KMS-11 (cell line): Measurements from ENCODE around the gene ZNF652.

Experiments used
- H2AFZ ChIP-seq: fragments of 200-600 bp; sonication (generic); 2 replicates; pipeline ENCODE4 v1.6.1; 2016; ENCODE audit warnings: antibody characterized with exemption, mixed run types, low read depth
- H3K27ac ChIP-seq: fragments of 200-600 bp; sonication (generic); 2 replicates; pipeline ENCODE4 v1.6.1; 2016; ENCODE audit warnings: mild to moderate bottlenecking, mixed run types
- H3K27me3 ChIP-seq: fragments of 200-600 bp; sonication (generic); 2 replicates; pipeline ENCODE4 v1.6.1; 2017; ENCODE audit warnings: mild to moderate bottlenecking, low read depth, mixed run types, moderate library complexity; ENCODE audit not compliant: insufficient read depth
- H3K36me3 ChIP-seq: fragments of 200-600 bp; sonication (generic); 2 replicates; pipeline ENCODE4 v1.6.1; 2017; ENCODE audit warnings: mild to moderate bottlenecking, mixed run types; ENCODE audit not compliant: insufficient read depth
- H3K4me1 ChIP-seq: fragments of 200-600 bp; sonication (generic); 2 replicates; pipeline ENCODE4 v1.6.1; 2016; ENCODE audit warnings: mild to moderate bottlenecking, low read depth, mixed run types; ENCODE audit not compliant: poor library complexity, severe bottlenecking
- H3K4me2 ChIP-seq: fragments of 200-600 bp; sonication (generic); 2 replicates; pipeline ENCODE4 v1.7.0; 2016; ENCODE audit warnings: mild to moderate bottlenecking, mixed run types
- H3K4me3 ChIP-seq: fragments of 200-600 bp; sonication (generic); IDR thresholded peaks from 2 replicates; pipeline ENCODE4 v1.6.1; 2017; ENCODE audit warnings: low read depth, low read length, mixed read lengths; ENCODE audit not compliant: insufficient read depth
- H3K79me2 ChIP-seq: fragments of 200-600 bp; sonication (generic); 2 replicates; pipeline ENCODE4 v1.6.1; 2016; ENCODE audit warnings: low read depth, mixed run types; ENCODE audit not compliant: insufficient read depth
- H3K9ac ChIP-seq: fragments of 200-600 bp; sonication (generic); 2 replicates; pipeline ENCODE4 v1.6.1; 2016; ENCODE audit warnings: mild to moderate bottlenecking, mixed run types
- H4K20me1 ChIP-seq: fragments of 200-600 bp; sonication (generic); 2 replicates; pipeline ENCODE4 v1.6.1; 2016; ENCODE audit warnings: mild to moderate bottlenecking, mixed run types; ENCODE audit not compliant: insufficient read depth
- CTCF ChIP-seq: fragments of 200-600 bp; sonication (generic); conservative IDR thresholded peaks from 2 replicates; pipeline ENCODE4 v1.6.1; 2017; ENCODE audit warnings: low read depth, mild to moderate bottlenecking, antibody characterized with exemption, low read length, moderate library complexity, mixed read lengths

ZNF652 gene

GRCh38 chr17:49361902-49362722 is at the start of gene ZNF652:
TSS of gene ZNF652 (minus strand) at chr17:49362250. CDS start at chr17:49317725, 44,525 bp downstream.
- no peak for TF ChIP-seq CTCF
- H3K4me2 ChIP-seq = peak within 1 kb of the TSS; percentile 72
- peak within 1 kb of the TSS; percentile 78 for H3K27ac ChIP-seq
- H3K4me1 ChIP-seq = peaks cover 64% of the 10 kb centered on the region
- peak within 1 kb of the TSS; percentile 81 for H3K9ac ChIP-seq
- no peaks in the 10 kb centered on the region for H4K20me1 ChIP-seq
- H3K4me3 ChIP-seq = peak within 1 kb of the TSS; percentile 36
- H3K79me2 ChIP-seq = peaks cover 45% of the 10 kb centered on the region
- H3K27me3 ChIP-seq = no peaks in the 10 kb centered on the region
- H2AFZ ChIP-seq = peak within 1 kb of the TSS; percentile 67
- no peaks in the 10 kb centered on the region for H3K36me3 ChIP-seq

- Histone ChIP-seq H3K36me3 (peaks cover 29% of the 10 kb centered on the region; the same call in 1 of the 2 replicates), H4K20me1 (no peaks in the 10 kb centered on the region; the same call in 1 of the 2 replicates), H3K4me2 (peak overlapping the region; percentile 17; the same call in 1 of the 2 replicates), H3K4me1 (peaks cover 39% of the 10 kb centered on the region), H3K9ac (no peak overlapping the region), H3K27ac (no peak overlapping the region), H2AFZ (no peak overlapping the region), H3K79me2 (peaks cover 6% of the 10 kb centered on the region), H3K27me3 (no peaks in the 10 kb centered on the region), H3K4me3 (no peak overlapping the region)
- TF ChIP-seq CTCF = no peak
Observed at GRCh38 chr17:49409066-49409465, 47.0 kb upstream of the ZNF652 start.

- Histone ChIP-seq H3K27me3 (no peaks in the 10 kb centered on the region), H3K4me3 (no peak overlapping the region), H3K36me3 (peaks cover 29% of the 10 kb centered on the region; the same call in 1 of the 2 replicates), H4K20me1 (no peaks in the 10 kb centered on the region; the same call in 1 of the 2 replicates), H3K27ac (no peak overlapping the region), H3K4me1 (peaks cover 33% of the 10 kb centered on the region), H2AFZ (no peak overlapping the region), H3K9ac (no peak overlapping the region), H3K79me2 (no peaks in the 10 kb centered on the region), H3K4me2 (peak overlapping the region; percentile 16; the same call in 1 of the 2 replicates)
- TF ChIP-seq CTCF = peak; percentile 98
Observed at GRCh38 chr17:49407981-49408501, 46.0 kb upstream of the ZNF652 start.

- H3K27me3 ChIP-seq = no peaks in the 10 kb centered on the region
- no peaks in the 10 kb centered on the region; the same call in 1 of the 2 replicates for H4K20me1 ChIP-seq
- H3K36me3 ChIP-seq = peaks cover 29% of the 10 kb centered on the region; the same call in 1 of the 2 replicates
- no peak overlapping the region for H3K9ac ChIP-seq
- H2AFZ ChIP-seq = no peak overlapping the region
- H3K79me2 ChIP-seq = no peaks in the 10 kb centered on the region
- TF ChIP-seq CTCF = no peak
- H3K4me2 ChIP-seq = no peak overlapping the region
- no peak overlapping the region for H3K27ac ChIP-seq
- H3K4me1 ChIP-seq = peaks cover 33% of the 10 kb centered on the region
- no peak overlapping the region for H3K4me3 ChIP-seq
Observed at GRCh38 chr17:49407086-49407485, 45.0 kb upstream of the ZNF652 start.
